GM12875 (cell line): ENCODE measurements around the gene GRID2.

ENCODE experiments used
- H3K4me3 ChIP-seq: one replicate; pipeline ENCODE4 v1.5.1; 2011; ENCODE audit warnings: low read depth, low read length, control low read depth
- CTCF ChIP-seq: IDR thresholded peaks from 2 replicates; pipeline ENCODE4 v1.5.1; 2011; ENCODE audit warnings: low read depth, mild to moderate bottlenecking, control low read depth, inconsistent platforms, low read length, moderate library complexity, borderline replicate concordance; ENCODE audit not compliant: insufficient read depth

GRID2 gene

GRCh38 chr4:93178279-93178678 is 874.5 kb downstream of the GRID2 start:
- H3K4me3 ChIP-seq, result no peak overlapping the region
- no peak for TF ChIP-seq CTCF

GRCh38 chr4:93179044-93179443 is 875.3 kb downstream of the GRID2 start:
- no peak overlapping the region for H3K4me3 ChIP-seq
- TF ChIP-seq CTCF, result no peak

GRCh38 chr4:93182722-93183121 is 879.0 kb downstream of the GRID2 start:
- no peak for TF ChIP-seq CTCF
- no peak overlapping the region for H3K4me3 ChIP-seq

GRCh38 chr4:93183576-93183975 is 879.8 kb downstream of the GRID2 start:
- no peak for TF ChIP-seq CTCF

GRCh38 chr4:93184053-93184452 is 880.3 kb downstream of the GRID2 start:
- no peak overlapping the region for H3K4me3 ChIP-seq
- no peak for TF ChIP-seq CTCF

More at GRCh38 chr4:93183576-93183975, 879.8 kb downstream of the GRID2 start:
- no peak overlapping the region for H3K4me3 ChIP-seq

- H3K4me3 ChIP-seq, result no peak overlapping the region
- TF ChIP-seq CTCF, result no peak
Measured at GRCh38 chr4:93186846-93187245, 883.1 kb downstream of the GRID2 start.

GRCh38 chr4:93187466-93187865 is 883.7 kb downstream of the GRID2 start:
- H3K4me3 ChIP-seq, result no peak overlapping the region
- no peak for TF ChIP-seq CTCF
